ENCODE measurements around the gene PITPNC1. TPM values are rescaled to one million over a fixed set of nuclear protein-coding genes. Genes with fewer than 3 reads are reported as not detected.

Gene PITPNC1
- total RNA-seq, 1 donor from 2014 or later = 18.4 TPM

DNA sequence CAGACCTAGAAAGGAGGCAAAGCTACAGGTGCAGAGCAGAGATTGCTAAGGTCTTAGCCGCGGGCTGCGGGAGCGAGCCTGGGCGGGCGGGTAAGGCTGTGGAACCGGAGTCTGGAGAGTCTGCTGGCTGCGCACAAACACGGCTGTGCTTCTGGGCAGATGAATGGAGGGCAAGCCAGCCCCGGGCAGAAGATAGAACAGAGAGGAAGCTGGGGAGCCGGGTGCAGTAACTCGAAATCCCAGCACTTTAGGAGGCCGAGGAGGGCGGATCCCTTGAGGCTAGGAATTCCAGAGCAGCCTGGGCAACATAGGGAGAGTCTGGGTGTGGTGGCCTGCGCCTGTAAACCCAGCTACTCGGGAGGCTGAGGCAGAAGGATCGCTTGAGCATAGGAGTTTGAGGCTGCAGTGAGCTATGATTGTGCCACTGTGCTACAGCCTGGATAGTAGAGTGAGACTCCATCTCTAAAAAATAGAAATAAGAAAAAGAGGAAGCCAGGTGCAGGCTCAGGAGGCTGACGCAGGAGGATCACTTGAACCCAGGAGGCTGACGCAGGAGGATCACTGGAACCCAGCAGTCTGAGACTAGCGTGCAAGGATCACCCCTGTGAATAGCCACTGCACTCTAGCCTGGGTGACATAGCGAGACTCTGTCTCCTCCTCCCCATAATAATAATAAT is 56.3 kb downstream of the PITPNC1 start:
- TF ChIP-seq, protein P1, sequence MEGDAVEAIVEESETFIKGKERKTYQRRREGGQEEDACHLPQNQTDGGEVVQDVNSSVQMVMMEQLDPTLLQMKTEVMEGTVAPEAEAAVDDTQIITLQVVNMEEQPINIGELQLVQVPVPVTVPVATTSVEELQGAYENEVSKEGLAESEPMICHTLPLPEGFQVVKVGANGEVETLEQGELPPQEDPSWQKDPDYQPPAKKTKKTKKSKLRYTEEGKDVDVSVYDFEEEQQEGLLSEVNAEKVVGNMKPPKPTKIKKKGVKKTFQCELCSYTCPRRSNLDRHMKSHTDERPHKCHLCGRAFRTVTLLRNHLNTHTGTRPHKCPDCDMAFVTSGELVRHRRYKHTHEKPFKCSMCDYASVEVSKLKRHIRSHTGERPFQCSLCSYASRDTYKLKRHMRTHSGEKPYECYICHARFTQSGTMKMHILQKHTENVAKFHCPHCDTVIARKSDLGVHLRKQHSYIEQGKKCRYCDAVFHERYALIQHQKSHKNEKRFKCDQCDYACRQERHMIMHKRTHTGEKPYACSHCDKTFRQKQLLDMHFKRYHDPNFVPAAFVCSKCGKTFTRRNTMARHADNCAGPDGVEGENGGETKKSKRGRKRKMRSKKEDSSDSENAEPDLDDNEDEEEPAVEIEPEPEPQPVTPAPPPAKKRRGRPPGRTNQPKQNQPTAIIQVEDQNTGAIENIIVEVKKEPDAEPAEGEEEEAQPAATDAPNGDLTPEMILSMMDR (conservative IDR thresholded peaks at IDR 0.05; ENCODE audit: low read depth, low read length) = no peak
- H3K4me3 ChIP-seq (ENCODE audit: low read depth, low read length) = no peak overlapping the region

DNA sequence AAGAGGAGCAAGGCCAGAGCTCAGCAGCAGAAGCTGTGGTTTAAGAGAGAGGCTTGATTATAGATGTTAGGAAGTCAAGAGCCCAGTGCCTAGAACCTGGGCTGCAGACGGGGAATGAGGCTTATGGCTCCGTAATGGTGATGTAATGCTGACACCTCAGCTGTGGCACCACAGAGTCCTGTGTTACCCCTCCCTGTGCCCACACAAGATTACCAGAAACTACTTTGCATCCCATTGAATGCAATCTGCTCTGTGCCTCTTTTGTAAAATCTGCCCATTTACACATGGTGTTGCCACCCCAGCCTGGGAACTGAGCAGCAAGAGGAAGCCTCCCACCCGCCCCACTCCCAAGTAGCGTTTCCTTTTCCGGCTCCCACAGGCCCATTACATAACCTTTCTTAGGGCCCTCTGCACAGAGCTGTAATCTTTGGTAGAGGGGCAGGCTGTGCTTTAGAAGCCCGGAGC is 57.0 kb downstream of the PITPNC1 start:
- H3K4me3 ChIP-seq (ENCODE audit: low read depth, low read length) = no peak overlapping the region
- TF ChIP-seq, protein P1 (conservative IDR thresholded peaks at IDR 0.05; ENCODE audit: low read depth, low read length) = no peak
- DNase-seq (ENCODE audit: low read depth) = no peak

More for the DNA sequence above, 56.3 kb downstream of the PITPNC1 start:
- DNase-seq (ENCODE audit: low read depth) = no peak

DNA sequence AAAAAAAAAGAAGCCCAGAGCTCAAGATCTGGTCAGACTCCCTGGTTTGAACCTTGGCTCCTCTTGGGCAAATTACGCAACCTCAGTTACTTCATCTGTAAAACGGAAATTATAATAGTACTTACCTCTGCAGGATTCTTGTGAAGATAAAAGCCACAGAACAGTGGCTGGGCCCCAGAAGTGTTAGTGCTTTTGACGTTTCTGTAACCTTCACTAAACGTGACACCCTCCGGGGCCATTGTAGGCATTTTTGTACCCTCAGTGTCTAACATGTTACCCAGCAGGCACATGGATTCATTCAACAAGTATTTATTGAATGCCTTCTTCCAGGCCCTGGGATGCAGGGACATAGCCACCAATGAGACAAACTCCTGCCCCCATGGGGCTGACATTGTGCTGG is 58.0 kb downstream of the PITPNC1 start:
- no peak for DNase-seq (ENCODE audit: low read depth)
- TF ChIP-seq, protein P1 (conservative IDR thresholded peaks at IDR 0.05; ENCODE audit: low read depth, low read length) = no peak
- no peak overlapping the region for H3K4me3 ChIP-seq (ENCODE audit: low read depth, low read length)

DNA sequence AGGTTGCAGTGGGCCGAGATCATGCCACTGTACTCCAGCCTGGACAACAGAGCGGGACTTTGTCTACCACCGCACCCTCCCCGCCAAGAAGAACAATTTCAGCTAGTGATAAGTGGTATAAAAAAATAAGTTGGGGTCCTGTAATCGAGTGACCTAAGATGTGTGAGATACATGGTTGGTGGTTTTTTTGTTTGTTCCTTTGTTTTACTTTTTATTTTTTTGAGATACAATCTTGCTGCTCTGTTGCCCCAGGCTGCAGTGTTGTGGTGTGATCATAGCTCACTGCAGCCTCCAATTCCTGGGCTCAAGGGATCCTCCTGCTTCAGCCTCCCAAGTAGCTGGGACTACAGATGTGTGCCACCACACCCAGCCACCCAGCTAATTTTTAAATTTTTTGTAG is 58.7 kb downstream of the PITPNC1 start:
- TF ChIP-seq, protein P1 (conservative IDR thresholded peaks at IDR 0.05; ENCODE audit: low read depth, low read length) = no peak
- no peak for DNase-seq (ENCODE audit: low read depth)
- no peak overlapping the region for H3K4me3 ChIP-seq (ENCODE audit: low read depth, low read length)

DNA sequence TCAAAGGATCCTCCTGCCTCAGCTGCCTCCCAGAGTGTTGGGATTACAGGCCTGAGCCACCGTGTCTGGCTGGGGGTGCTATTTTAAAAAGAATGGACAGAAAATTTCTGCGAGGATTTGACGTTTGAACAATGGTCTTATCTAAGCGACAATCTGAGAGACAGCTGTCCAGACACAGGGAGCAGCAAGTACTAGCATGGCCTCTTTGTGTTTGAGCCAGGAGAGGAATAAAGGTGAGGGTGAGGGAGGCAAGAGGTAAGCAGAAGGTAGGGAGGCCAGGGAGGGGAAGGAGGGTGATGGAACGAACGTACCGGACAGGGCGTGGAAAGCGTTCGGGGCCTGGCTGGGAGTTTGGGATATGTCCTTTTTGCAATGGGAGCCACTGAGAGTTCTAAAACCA is 59.2 kb downstream of the PITPNC1 start:
- TF ChIP-seq, protein P1 (conservative IDR thresholded peaks at IDR 0.05; ENCODE audit: low read depth, low read length) = no peak
- H3K4me3 ChIP-seq (ENCODE audit: low read depth, low read length) = no peak overlapping the region
- DNase-seq (ENCODE audit: low read depth) = no peak

DNA sequence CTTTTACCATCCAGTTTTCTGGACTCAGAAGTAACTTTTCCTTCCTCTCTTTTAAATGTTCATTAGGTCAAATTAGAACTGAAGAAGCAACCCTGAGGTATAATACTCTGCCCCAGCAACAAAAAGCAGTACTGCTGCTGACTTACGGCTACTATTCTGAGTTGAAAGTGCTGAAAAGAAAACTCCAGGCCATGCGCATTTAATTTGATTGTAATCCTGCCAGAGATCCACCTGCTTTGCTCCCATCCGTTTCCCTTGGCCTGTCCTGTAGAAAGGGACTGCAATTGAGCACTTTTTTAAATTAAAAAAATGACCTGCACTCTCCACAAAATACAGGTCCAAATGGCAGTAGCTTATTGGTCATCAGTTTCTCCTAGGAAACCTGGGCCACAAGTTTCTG is 61.6 kb downstream of the PITPNC1 start:
- TF ChIP-seq, protein P1 (conservative IDR thresholded peaks at IDR 0.05; ENCODE audit: low read depth, low read length) = no peak

DNA sequence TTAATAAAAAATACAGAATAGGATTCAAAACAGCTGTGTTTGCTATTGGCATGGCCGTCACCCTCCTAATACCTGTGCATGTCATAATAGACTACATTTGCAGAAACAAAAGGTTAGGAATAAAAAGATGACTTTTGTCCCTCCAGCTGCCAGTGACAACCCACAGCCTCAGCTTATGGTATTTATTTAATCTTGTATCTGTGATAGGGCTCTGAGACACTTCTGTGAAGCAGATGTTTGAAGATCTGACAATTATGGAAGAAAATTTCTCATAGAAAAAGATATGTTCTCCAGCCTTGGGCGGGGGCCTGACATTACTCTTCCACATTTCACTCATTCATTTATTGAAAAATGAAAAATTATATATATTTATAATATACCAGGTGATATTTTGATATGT is 62.2 kb downstream of the PITPNC1 start:
- TF ChIP-seq, protein P1 (conservative IDR thresholded peaks at IDR 0.05; ENCODE audit: low read depth, low read length) = no peak
- no peak overlapping the region for H3K4me3 ChIP-seq (ENCODE audit: low read depth, low read length)
- DNase-seq (ENCODE audit: low read depth) = no peak

More for the DNA sequence above, 61.6 kb downstream of the PITPNC1 start:
- no peak overlapping the region for H3K4me3 ChIP-seq (ENCODE audit: low read depth, low read length)
- DNase-seq (ENCODE audit: low read depth) = no peak
